Body of pancreas (tissue), 4 donors: ENCODE measurements around the gene FZD1. TPM values are rescaled to one million over a fixed set of nuclear protein-coding genes. Genes with fewer than 3 reads are reported as not detected.

ENCODE experiments used
- ATAC-seq: fragments of 150-250 bp; one replicate; pipeline ENCODE4 v1.9.1; 2016
- DNase-seq, 4 donors: peaks; one replicate each; pipeline ENCODE4 v3.0.0-alpha.2; 2019
- H3K27ac ChIP-seq, 4 donors: fragments of 200-600 bp; sonication (generic); 1 replicate in 3 of 4; 2 replicates in 1 of 4; pipeline versions ENCODE4 v1.5.1 to v1.6.1; 2016 to 2019; ENCODE audit warnings: mild to moderate bottlenecking in 1 of 4, mixed read lengths in 1 of 4, moderate library complexity in 1 of 4
- H3K27me3 ChIP-seq, 2 donors: fragments of 200-600 bp; sonication (generic); one replicate each; pipeline ENCODE4 v1.6.0; 2016; ENCODE audit warnings: mild to moderate bottlenecking in 1 of 2
- H3K36me3 ChIP-seq, 2 donors: fragments of 200-600 bp; sonication (generic); replicated peaks in 1 of 2; 2 replicates each; pipeline ENCODE4 v1.5.1; 2016; ENCODE audit warnings: low read depth in 2 of 2; ENCODE audit not compliant: insufficient read depth in 1 of 2
- H3K4me1 ChIP-seq: fragments of 200-600 bp; sonication (generic); one replicate; pipeline ENCODE4 v1.6.0; 2016
- H3K4me3 ChIP-seq, 2 donors: fragments of 200-600 bp; sonication (generic); 1 replicate in 1 of 2; 2 replicates in 1 of 2; pipeline ENCODE4 v1.5.1; 2016 to 2019
- H3K9me3 ChIP-seq, 3 donors: fragments of 200-600 bp; sonication (generic); 1 replicate in 2 of 3; 2 replicates in 1 of 3; pipeline ENCODE4 v1.5.1; 2016
- POLR2A ChIP-seq, 3 donors: fragments of 450-650 bp; IDR thresholded peaks; one replicate each; pipeline ENCODE4 v1.6.1; 2016; ENCODE audit warnings: antibody characterized with exemption in 3 of 3, mild to moderate bottlenecking in 2 of 3
- WGBS, 2 donors: methylation state at CpG; one replicate each; pipeline ENCODE4 v1.1.5; 2017; 5-methylcytosine and 5-hydroxymethylcytosine counted together
- intact Hi-C: fragments of 100-400 bp; cut with DNase I; formaldehyde crosslinking; loops from one replicate; pipeline ENCODE4 v1.15.1; 2023
- total RNA-seq, 2 donors: library from RNA; depleted of rRNA; stranded (reverse); fragments of >200 nt; gene quantifications; one replicate each; pipeline ENCODE4 v1.1.0, GENCODE V29; 2016
- TF ChIP-seq, protein P1 (sequence below), 7 experiments: fragments of 450-650 bp in 4 of 7; fragments of 200-600 bp in 3 of 7; sonication (generic) in 3 of 7; IDR thresholded peaks; one replicate each; pipeline ENCODE4 v1.5.1; 2016 to 2019; ENCODE audit warnings: antibody characterized with exemption in 7 of 7

FZD1 gene
- total RNA-seq, 2 donors from 2014 or later = 6.3 to 10.1 TPM

DNA sequence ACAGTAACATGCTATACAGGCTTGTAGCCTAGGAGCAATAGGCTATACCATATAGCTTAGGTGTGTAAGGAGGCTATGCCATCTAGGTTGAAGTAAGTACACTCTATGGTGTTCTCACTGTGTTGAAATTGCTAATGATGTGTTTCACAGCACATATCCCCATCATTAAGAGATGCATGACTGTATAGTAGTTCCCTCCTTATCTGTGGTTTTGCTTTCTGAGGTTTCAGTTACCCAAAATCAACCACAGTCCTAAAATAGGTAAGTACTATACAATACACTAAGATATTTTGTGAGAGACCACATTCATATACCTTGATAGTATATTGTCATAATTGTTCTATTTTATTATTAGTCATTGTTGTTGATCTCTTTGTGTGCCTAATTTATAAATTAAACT is 12.7 kb downstream of the FZD1 start:
- ATAC-seq = no peak
- Histone ChIP-seq H3K4me3 (no peak overlapping the region), H3K9me3 (no peaks in the 10 kb centered on the region), H3K36me3 (no peaks in the 10 kb centered on the region), H3K4me1 (no peaks in the 10 kb centered on the region), H3K27ac (no peak overlapping the region), H3K27me3 (no peaks in the 10 kb centered on the region)
- no peak for TF ChIP-seq POLR2A (IDR thresholded peaks at IDR 0.05)
- TF ChIP-seq, protein P1, sequence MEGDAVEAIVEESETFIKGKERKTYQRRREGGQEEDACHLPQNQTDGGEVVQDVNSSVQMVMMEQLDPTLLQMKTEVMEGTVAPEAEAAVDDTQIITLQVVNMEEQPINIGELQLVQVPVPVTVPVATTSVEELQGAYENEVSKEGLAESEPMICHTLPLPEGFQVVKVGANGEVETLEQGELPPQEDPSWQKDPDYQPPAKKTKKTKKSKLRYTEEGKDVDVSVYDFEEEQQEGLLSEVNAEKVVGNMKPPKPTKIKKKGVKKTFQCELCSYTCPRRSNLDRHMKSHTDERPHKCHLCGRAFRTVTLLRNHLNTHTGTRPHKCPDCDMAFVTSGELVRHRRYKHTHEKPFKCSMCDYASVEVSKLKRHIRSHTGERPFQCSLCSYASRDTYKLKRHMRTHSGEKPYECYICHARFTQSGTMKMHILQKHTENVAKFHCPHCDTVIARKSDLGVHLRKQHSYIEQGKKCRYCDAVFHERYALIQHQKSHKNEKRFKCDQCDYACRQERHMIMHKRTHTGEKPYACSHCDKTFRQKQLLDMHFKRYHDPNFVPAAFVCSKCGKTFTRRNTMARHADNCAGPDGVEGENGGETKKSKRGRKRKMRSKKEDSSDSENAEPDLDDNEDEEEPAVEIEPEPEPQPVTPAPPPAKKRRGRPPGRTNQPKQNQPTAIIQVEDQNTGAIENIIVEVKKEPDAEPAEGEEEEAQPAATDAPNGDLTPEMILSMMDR (IDR thresholded peaks at IDR 0.05) = no peak
- DNase-seq = no peak
- intact Hi-C loops = no loop called here

DNA sequence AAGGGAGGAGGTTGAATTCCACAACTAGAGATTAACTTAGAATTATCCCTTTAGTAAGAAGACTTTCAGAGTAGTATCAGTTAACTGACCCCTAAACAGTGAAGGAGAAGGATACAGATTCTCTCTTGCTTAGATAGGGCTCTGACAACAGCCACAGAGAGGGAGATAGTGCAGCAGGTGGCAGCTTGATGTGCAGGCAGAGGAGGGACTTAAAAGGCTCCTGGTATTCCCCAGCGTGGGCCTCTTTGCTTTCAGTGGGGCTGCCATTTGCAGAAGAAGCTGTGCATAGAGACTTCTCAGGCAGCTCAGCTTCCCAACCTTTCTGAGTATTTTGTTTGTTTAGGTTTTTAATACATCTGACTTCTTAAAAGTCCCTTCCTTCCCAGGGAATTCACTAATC is 16.0 kb downstream of the FZD1 start:
- Histone ChIP-seq H3K9me3 (no peaks in the 10 kb centered on the region), H3K4me1 (no peaks in the 10 kb centered on the region), H3K36me3 (no peaks in the 10 kb centered on the region), H3K27ac (no peak overlapping the region), H3K27me3 (no peaks in the 10 kb centered on the region), H3K4me3 (no peak overlapping the region)
- ATAC-seq = no peak
- 57 to 64% methylated on average over 1 of the region's 1 CpG for WGBS, 2 donors
- TF ChIP-seq, protein P1 (IDR thresholded peaks at IDR 0.05) = no peak
- no peak for TF ChIP-seq POLR2A (IDR thresholded peaks at IDR 0.05)
- no peak for DNase-seq
- intact Hi-C loops = no loop called here

DNA sequence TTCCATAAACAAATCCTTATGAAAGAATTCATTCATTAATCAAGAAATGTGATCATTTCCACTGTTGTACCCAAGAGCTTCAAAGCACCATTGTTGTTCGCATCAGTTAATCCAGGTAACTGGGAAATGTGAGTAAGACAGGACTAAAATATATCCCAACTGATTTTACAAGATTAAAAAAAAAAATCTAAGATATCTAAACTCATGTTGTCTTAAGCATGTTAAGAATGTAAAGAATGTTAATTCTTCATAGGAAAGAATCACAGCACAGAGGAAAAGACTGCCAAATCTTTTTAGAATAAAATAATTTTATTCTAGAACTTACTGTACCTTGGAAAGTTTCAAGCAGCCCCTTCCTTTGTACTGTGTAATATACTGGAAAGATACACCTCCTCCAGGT is 16.4 kb downstream of the FZD1 start:
- 68 to 73% methylated on average over 1 of the region's 1 CpG for WGBS, 2 donors
- Histone ChIP-seq H3K4me3 (no peak overlapping the region), H3K4me1 (no peaks in the 10 kb centered on the region), H3K27me3 (no peaks in the 10 kb centered on the region), H3K27ac (no peak overlapping the region), H3K9me3 (no peaks in the 10 kb centered on the region), H3K36me3 (no peaks in the 10 kb centered on the region)
- intact Hi-C loops = no loop called here
- no peak for ATAC-seq
- TF ChIP-seq, protein P1 (IDR thresholded peaks at IDR 0.05) = no peak
- no peak for TF ChIP-seq POLR2A (IDR thresholded peaks at IDR 0.05)
- no peak for DNase-seq

DNA sequence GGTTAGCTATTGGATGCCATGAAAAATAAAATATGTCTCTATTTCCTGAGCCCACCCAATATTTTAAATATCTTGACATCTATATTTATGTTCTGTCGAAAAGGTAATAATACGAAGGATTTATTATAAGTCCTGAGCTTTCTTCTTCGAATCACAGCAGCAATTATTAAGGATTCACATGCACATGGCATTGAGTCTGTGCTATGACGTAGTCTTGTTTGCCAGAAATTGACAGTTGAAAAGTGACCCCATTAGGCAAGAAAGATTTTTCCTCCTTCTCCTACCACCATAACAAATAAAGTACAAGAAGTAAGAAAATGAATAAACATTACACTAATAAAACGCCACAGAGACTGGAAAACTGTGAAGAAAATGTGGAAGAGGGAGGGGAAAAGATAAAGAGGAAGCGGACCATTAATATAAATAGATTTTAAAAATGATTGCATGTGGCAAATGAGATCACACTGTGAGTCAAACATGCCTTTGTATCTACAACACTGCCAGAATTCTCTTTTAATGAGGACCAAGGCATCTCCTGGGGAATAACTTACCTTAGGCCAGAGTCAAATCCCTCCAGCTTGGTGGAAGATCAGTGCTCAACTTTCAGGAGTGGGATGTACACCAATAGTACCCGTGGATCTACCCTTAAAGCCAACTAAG is 21.6 kb downstream of the FZD1 start:
- 61 to 63% methylated on average over 7 of the region's 7 CpGs for WGBS, 2 donors
- no peak overlapping the region for H3K4me3 ChIP-seq
- H3K36me3 ChIP-seq = no peaks in the 10 kb centered on the region
- no peaks in the 10 kb centered on the region for H3K9me3 ChIP-seq
- no peak for TF ChIP-seq POLR2A (IDR thresholded peaks at IDR 0.05)
- TF ChIP-seq, protein P1 (IDR thresholded peaks at IDR 0.05) = no peak
- no peak for ATAC-seq
- H3K27ac ChIP-seq = no peak overlapping the region
- peaks cover 5% of the 10 kb centered on the region for H3K4me1 ChIP-seq
- no peak for DNase-seq
- no peaks in the 10 kb centered on the region for H3K27me3 ChIP-seq
- intact Hi-C loops = no loop called here

DNA sequence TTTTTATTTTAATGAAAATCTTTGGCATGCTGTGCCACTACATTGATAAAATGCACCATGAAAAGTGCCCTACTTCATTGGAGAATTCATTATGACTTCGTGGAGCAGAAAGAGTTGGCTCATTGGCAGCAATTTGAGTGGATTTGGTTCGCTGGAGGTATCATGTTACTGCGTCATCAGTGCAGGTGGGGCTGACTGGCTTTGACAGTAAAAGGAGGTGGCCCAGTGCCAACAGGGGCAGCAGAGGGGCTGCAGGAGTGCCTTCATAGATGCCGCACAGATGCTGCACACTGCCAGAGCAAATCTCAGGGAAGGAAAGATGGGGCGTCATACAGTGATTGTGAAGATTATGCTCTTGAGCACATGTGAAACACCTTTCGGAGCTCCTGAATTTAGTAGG is 22.2 kb downstream of the FZD1 start:
- ATAC-seq (no peak), DNase-seq (no peak)
- H3K4me3 ChIP-seq = no peak overlapping the region
- intact Hi-C loops = no loop called here
- H3K27ac ChIP-seq = no peak overlapping the region
- H3K27me3 ChIP-seq = no peaks in the 10 kb centered on the region
- H3K9me3 ChIP-seq = no peaks in the 10 kb centered on the region
- TF ChIP-seq POLR2A (IDR thresholded peaks at IDR 0.05) = no peak
- TF ChIP-seq, protein P1 (IDR thresholded peaks at IDR 0.05) = no peak
- 69 to 76% methylated on average over 6 of the region's 6 CpGs for WGBS, 2 donors
- H3K4me1 ChIP-seq = peaks cover 5% of the 10 kb centered on the region
- no peaks in the 10 kb centered on the region for H3K36me3 ChIP-seq
